Activated naive CD4-positive, alpha-beta T cell treated with anti-CD3 and anti-CD28 coated beads, Interleukin-2, amount 10 ng/mL, durations not matched to agents 7 days and 5 days (primary cell): ENCODE measurements around the gene TRIM67.
"Not testable (repeated sequence)": the region's sequence is repeated elsewhere in the genome, so short reads cannot be mapped to it uniquely, and the experiment has no call there.

Experiments used
- CTCF ChIA-PET: fragments of 350-600 bp; sonication (Branson Sonifier 250); formaldehyde crosslinking; loops from one replicate; lab custom pipeline; 2021; ENCODE audit warnings: antibody characterized with exemption; lab: Charles Lee
- DNase-seq: peaks from one replicate; pipeline ENCODE4 v3.0.0-alpha.2; 2020
- H3K27ac Mint-ChIP-seq: one replicate; pipeline ENCODE4 v1.8.0; 2021; ENCODE audit warnings: mild to moderate bottlenecking, moderate library complexity, mixed read lengths
- H3K27me3 Mint-ChIP-seq: one replicate; pipeline ENCODE4 v1.8.0; 2021; ENCODE audit warnings: mild to moderate bottlenecking, mixed read lengths
- H3K36me3 Mint-ChIP-seq: one replicate; pipeline ENCODE4 v1.8.0; 2021; ENCODE audit warnings: mixed read lengths
- H3K4me1 Mint-ChIP-seq: one replicate; pipeline ENCODE4 v1.8.0; 2021; ENCODE audit warnings: mixed read lengths
- H3K4me3 Mint-ChIP-seq: one replicate; pipeline ENCODE4 v1.8.0; 2021; ENCODE audit warnings: mild to moderate bottlenecking, moderate library complexity, mixed read lengths
- H3K9me3 Mint-ChIP-seq: one replicate; pipeline ENCODE4 v1.8.0; 2021; ENCODE audit warnings: mixed read lengths

TRIM67 gene

DNA sequence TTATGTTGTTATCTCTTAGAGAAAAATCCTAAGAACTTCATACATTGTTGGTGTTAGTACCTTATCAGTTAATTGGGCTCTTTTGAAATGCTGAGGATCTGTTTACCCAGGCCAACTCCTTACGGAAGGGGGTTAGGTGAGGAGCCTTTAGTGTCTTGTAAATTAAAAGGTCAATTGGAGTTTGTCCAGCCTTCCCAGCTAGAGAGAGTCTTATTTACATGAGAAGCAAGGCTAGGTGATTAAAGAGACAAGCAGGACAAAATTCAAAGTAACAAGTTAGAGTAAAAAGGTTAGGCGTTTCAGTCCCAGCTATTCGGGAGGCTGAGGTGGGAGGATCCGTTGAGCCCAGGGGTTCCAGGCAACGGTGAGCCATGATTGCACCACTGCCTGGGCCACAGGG is 50.4 kb downstream of the TRIM67 start:
- Mint-ChIP-seq H3K27me3 (peaks cover 42% of the 10 kb centered on the region), H3K4me1 (peaks cover 10% of the 10 kb centered on the region)
- CTCF ChIA-PET, result interaction anchor here (1.4 to 2.2 kb wide), 3 partner anchors 292 to 415 kb away, joined by 4 to 8 read pairs (median 7); no protein-coding TSS in a partner anchor
- DNase-seq, H3K9me3 Mint-ChIP-seq, H3K27ac Mint-ChIP-seq, H3K36me3 Mint-ChIP-seq, H3K4me3 Mint-ChIP-seq: not testable (repeated sequence)

DNA sequence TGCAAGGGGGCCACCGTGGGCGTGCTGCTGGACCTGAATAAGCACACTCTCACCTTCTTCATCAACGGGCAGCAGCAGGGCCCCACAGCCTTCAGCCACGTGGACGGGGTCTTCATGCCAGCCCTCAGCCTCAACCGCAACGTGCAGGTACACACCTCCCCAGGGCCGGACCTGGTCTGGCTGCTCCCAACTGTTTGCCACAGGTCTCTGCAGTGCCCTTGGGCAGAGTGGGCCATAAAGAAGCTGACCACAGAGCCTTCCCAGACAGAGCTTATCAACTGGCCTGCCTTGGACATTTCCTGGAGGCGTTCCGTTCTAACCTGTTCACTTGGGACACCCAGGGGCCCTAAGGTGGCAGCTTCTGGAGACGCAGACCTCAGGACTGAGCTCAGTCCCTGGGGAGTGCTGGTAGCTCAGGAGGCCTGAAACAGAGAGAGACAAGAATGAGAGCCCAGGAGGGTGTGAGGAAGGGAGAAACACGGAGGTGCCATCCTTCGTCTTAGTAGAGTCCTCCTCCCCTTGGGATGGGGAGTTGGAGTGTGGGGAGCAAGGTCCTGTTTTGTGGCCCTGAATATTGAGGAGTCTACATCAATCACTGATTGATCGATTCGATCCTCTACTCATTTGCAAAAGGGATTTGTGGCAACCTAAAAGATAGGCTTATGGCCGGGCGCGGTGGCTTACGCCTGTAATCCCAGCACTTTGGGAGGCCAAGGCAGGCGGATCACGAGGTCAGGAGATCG is 52.1 kb downstream of the TRIM67 start:
- CTCF ChIA-PET, result no interaction called here
- no peak overlapping the region for H3K27ac Mint-ChIP-seq
- no peak overlapping the region for H3K4me3 Mint-ChIP-seq
- peaks cover 49% of the 10 kb centered on the region for H3K27me3 Mint-ChIP-seq
- no peaks in the 10 kb centered on the region for H3K9me3 Mint-ChIP-seq
- H3K4me1 Mint-ChIP-seq, result peaks cover 10% of the 10 kb centered on the region
- no peak for DNase-seq
- no peaks in the 10 kb centered on the region for H3K36me3 Mint-ChIP-seq

DNA sequence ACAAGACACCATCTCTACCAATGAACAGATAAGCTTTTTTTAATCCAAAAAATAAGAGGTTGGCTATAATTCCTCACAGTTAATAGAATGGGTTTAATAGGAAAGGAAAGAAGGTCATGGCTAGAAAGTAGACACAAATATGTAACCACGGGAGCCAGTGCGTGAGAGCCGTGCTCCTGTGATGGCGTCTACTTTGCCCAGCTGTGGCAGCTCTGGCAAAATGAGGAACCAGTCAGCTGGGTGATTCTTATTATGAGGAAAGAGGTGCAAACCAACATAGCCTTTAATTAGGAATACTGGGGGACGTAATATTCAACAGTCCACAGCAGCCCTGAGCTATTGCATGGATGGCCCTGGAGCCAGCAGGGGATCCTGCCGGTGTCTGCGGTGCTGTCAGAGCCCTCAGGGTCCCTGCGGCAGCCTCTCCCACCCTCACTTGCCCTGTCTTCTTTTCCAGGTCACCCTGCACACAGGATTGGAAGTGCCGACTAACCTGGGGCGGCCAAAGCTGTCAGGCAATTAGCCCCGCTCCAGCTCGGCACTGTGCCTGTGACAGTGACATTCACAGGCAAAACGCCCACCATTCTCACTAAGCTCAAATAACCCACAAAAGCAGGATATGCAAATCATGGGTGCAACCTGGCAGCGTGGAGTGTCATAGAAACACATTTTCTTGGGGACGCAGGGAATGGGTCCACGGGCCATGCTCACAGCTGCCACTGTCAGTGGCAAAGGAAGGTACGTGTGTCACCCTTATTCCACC is 53.2 kb downstream of the TRIM67 start:
- Mint-ChIP-seq H3K9me3 (no peaks in the 10 kb centered on the region), H3K4me1 (peaks cover 10% of the 10 kb centered on the region), H3K27me3 (peaks cover 49% of the 10 kb centered on the region), H3K36me3 (no peaks in the 10 kb centered on the region), H3K27ac (no peak overlapping the region), H3K4me3 (no peak overlapping the region)
- no peak for DNase-seq
- CTCF ChIA-PET, result interaction anchor here (0.8 to 1.0 kb wide), 2 partner anchors 81 to 123 kb away, joined by 3 to 4 read pairs; no protein-coding TSS in a partner anchor

DNA sequence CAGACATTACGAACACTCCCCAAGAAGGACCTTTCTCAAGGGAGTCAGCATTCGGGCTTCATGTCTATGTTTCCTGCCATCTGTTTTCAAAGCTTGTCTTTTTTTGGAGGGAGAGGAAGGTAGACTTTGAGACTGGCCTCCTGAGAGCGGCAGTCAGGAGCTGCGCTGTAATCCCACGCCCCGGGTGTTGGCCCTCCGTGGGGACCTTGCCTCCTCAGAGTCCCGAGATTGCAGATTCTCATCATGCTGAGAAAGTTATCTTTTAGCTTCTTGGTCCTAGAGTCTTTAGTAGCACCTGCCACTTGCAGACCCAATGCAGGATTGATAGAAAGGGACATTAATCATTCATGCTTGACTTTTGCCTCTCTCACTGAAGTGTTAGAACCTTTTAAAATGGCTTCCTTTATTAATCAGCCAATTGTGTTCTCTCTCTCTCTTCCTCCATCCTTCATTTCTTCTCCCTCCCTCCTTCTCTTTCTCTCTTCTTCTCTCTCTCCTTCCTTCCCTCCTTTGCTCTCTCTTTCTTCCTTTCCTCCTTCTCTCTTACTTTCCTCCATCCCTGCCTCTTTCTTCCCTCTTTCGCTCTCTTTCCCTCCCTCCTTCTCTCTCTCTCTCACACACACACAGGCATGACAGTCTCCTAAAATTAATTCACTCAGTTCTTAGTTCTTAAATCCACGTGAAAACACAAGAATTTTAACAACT is 54.0 kb downstream of the TRIM67 start:
- no peaks in the 10 kb centered on the region for H3K9me3 Mint-ChIP-seq
- CTCF ChIA-PET, result interaction anchor here (1.0 kb wide), 1 partner anchor 80 kb away, joined by 3 read pairs; no protein-coding TSS in a partner anchor
- H3K27ac Mint-ChIP-seq, result no peak overlapping the region
- DNase-seq, result no peak
- H3K4me3 Mint-ChIP-seq, result no peak overlapping the region
- H3K4me1 Mint-ChIP-seq, result peaks cover 10% of the 10 kb centered on the region
- no peaks in the 10 kb centered on the region for H3K36me3 Mint-ChIP-seq
- H3K27me3 Mint-ChIP-seq, result peaks cover 49% of the 10 kb centered on the region

DNA sequence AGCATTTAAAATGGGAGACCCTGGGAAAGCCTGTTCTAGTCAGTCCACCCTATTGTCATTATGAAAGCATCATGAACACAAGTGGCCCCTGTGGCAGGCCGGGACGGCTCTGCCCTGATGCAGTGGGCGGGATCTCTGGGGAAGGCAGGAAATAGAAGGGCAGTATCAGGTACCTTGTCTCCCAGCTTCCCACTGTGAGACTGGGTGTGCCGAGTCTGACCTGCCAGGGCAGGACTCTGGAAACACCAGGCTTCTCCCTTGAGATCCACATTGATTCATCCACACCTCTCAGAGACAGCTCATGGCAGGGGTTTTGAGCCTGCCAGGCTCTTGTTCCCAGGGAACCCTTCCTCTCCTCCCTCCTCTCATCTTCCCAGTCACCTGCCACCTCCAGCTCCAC is 54.6 kb downstream of the TRIM67 start:
- no peak overlapping the region for H3K4me3 Mint-ChIP-seq
- no peak for DNase-seq
- no peaks in the 10 kb centered on the region for H3K36me3 Mint-ChIP-seq
- no peak overlapping the region for H3K27ac Mint-ChIP-seq
- no peaks in the 10 kb centered on the region for H3K9me3 Mint-ChIP-seq
- H3K27me3 Mint-ChIP-seq, result peaks cover 46% of the 10 kb centered on the region
- H3K4me1 Mint-ChIP-seq, result peaks cover 9% of the 10 kb centered on the region
- CTCF ChIA-PET, result no interaction called here

DNA sequence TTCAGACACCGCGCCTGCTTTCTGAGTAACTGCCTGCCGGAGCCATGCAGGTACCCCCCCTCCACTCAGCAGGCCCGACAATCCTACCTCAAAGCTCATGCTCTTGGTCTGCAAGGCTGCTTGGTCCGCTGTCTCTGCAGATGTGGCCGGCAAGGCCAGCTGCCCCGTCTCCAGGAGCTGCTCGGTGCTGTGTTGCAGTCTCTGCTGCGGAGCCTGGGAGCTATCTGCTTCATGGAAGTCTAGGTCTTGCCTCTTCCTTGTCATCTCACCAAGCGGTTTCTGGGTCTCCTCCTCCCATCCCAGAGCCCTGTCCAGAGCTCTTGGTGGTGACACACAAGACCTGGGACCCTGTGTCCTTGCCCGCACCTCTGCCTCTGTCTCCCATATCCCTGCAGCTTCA is 55.2 kb downstream of the TRIM67 start:
- CTCF ChIA-PET, result no interaction called here
- Mint-ChIP-seq H3K36me3 (no peaks in the 10 kb centered on the region), H3K4me1 (peaks cover 4% of the 10 kb centered on the region), H3K27me3 (peaks cover 45% of the 10 kb centered on the region), H3K9me3 (no peaks in the 10 kb centered on the region), H3K4me3 (no peak overlapping the region), H3K27ac (no peak overlapping the region)
- no peak for DNase-seq

DNA sequence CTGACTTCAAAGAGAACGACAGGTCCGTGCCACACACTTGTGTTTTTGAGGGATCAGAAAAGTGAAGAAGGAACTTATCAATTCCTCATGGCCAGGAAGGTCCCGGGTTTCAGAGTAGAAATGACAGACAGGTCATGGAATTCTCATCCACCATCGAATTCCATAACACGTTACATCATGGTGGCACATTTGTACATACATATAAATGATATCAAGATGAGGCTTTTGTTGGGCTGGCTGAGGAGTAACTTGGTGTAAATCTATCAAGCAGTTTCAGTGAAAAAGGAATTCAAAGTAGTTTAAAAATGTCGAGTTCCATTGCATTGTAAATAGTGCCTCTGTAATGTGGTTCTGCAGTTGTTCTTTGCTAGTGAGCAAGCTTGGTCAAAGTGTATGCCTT is 56.2 kb downstream of the TRIM67 start:
- Mint-ChIP-seq H3K36me3 (peaks cover 4% of the 10 kb centered on the region), H3K27ac (no peak overlapping the region), H3K4me1 (peaks cover 4% of the 10 kb centered on the region), H3K4me3 (no peak overlapping the region), H3K27me3 (peaks cover 37% of the 10 kb centered on the region), H3K9me3 (no peaks in the 10 kb centered on the region)
- no peak for DNase-seq
- CTCF ChIA-PET, result no interaction called here

DNA sequence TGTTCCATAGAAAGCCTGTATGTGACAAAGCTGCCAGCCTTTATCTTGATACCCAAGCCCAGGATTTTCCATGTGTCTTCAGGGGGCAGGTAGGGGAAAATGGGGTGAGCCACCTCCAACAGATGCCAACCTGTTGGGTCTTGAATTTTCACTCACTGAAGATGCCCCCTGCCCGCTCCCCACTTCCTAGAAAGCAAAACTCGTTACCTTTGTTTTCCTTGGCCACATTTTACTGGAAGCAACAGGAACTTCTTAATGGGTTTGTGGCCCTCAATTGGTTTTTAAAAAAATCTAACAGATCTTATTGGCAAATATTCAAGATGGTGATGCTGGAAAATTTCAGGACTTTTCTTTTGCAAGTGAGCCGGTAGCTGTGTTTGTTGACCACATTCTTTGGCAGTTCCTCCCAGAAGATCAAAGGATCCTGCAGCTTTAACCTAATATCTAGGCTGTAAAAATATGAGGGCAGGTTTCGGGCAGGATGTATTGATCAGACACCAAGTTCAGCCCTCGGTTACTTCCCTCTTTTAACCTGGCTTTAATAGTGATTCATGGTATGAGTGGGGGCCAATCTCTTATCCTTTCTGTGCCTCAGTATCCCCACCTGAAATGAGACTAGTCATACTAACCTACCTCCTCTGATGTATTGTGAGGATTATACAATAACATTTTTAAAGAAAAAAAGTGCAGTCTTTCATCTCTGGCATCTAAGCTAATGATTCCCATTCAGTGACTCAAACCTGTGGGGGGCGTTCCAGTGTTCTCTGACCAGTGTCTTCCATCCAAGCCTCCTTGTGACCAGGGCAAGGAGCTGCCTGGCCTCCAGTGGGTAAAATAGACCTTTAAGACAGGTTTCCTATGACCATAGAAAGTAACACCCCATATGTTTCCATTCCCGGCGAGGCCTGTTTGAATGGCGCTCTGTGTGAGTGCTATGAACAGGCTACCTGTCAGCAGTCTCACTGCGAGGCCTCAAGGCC is 57.9 kb downstream of the TRIM67 start:
- H3K4me3 Mint-ChIP-seq, result no peak overlapping the region
- H3K27ac Mint-ChIP-seq, result peak overlapping the region; percentile 52
- DNase-seq, result no peak
- CTCF ChIA-PET, result interaction anchor here (1.1 kb wide), 1 partner anchor 10 kb away, joined by 3 read pairs; no protein-coding TSS in a partner anchor
- H3K36me3 Mint-ChIP-seq, result peaks cover 11% of the 10 kb centered on the region
- H3K9me3 Mint-ChIP-seq, result no peaks in the 10 kb centered on the region
- H3K27me3 Mint-ChIP-seq, result peaks cover 27% of the 10 kb centered on the region
- peaks cover 4% of the 10 kb centered on the region for H3K4me1 Mint-ChIP-seq

DNA sequence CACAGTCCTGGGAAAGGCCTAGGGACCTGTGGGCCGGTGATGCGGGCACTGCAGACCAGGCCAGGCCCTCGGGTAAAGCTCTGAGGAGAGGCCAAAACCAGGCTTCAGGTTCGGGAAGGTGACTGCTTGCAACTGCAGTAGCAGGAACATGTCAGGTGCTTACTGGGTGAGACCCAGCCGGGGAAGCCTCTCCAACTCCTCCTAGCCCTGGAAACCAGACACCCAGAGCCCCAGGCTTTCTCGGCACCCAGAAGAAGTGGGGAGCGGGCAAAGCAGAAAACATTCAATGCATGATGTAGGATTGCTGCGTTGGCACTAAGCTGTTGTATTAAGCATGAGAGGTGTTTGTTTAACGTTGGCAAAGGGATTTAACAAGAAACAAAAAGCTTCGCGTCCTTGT is 58.9 kb downstream of the TRIM67 start:
- no peak overlapping the region for H3K4me3 Mint-ChIP-seq

DNA sequence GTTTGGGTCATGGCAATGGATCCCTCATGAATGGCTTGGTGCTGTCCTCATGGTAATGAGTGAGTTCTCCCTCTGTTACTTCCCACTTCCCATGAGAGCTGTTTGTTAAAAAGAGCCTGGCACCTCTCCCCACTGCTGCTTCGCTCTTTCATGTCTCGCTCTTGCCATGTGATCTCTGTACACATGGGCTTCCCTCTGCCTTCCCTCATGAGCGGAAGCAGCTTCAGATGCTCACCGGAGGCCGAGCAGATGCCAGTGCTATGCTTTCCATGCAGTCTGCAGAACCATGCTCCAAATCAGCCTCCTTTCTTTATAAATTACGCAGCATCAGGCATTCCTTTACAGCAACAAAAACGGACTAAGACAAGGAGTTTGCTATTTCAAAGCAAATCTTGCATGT is 64.3 kb downstream of the TRIM67 start:
- Mint-ChIP-seq H3K27me3 (no peaks in the 10 kb centered on the region), H3K4me1 (no peaks in the 10 kb centered on the region), H3K4me3 (no peak overlapping the region), H3K36me3 (peaks cover 42% of the 10 kb centered on the region), H3K27ac (no peak overlapping the region), H3K9me3 (no peaks in the 10 kb centered on the region)
- DNase-seq, result no peak
- CTCF ChIA-PET, result no interaction called here

More for the DNA sequence above, 58.9 kb downstream of the TRIM67 start:
- Mint-ChIP-seq H3K36me3 (peaks cover 20% of the 10 kb centered on the region), H3K4me1 (no peaks in the 10 kb centered on the region), H3K27me3 (peaks cover 20% of the 10 kb centered on the region), H3K9me3 (no peaks in the 10 kb centered on the region), H3K27ac (no peak overlapping the region)
- CTCF ChIA-PET, result interaction anchor here (1.1 kb wide), 1 partner anchor 9 kb away, joined by 3 read pairs; no protein-coding TSS in a partner anchor
- DNase-seq, result no peak

DNA sequence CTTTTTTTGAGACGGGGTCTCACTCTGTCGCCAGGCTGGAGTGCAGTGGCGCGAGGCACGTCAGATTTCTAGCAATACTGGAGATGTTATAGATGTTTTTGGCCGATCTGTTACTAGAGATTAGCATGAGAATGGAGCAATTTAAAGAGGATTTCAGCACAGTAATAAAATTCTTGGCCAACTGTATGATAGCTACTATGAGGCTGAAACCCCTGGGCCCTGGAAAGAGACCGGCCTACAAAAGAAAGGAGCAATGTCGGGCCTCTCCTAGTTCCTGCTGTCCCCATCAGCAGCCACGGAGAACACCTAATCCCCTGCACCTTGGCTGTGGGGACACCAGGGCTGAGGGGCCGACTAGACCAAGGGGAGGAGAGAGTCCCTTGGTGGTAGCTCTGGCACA is 69.7 kb downstream of the TRIM67 start:
- peaks cover 11% of the 10 kb centered on the region for H3K4me1 Mint-ChIP-seq
- no peaks in the 10 kb centered on the region for H3K27me3 Mint-ChIP-seq
- no peak for DNase-seq
- no peak overlapping the region for H3K4me3 Mint-ChIP-seq
- CTCF ChIA-PET, result no interaction called here
- no peaks in the 10 kb centered on the region for H3K9me3 Mint-ChIP-seq
- peaks cover 34% of the 10 kb centered on the region for H3K36me3 Mint-ChIP-seq
- no peak overlapping the region for H3K27ac Mint-ChIP-seq

DNA sequence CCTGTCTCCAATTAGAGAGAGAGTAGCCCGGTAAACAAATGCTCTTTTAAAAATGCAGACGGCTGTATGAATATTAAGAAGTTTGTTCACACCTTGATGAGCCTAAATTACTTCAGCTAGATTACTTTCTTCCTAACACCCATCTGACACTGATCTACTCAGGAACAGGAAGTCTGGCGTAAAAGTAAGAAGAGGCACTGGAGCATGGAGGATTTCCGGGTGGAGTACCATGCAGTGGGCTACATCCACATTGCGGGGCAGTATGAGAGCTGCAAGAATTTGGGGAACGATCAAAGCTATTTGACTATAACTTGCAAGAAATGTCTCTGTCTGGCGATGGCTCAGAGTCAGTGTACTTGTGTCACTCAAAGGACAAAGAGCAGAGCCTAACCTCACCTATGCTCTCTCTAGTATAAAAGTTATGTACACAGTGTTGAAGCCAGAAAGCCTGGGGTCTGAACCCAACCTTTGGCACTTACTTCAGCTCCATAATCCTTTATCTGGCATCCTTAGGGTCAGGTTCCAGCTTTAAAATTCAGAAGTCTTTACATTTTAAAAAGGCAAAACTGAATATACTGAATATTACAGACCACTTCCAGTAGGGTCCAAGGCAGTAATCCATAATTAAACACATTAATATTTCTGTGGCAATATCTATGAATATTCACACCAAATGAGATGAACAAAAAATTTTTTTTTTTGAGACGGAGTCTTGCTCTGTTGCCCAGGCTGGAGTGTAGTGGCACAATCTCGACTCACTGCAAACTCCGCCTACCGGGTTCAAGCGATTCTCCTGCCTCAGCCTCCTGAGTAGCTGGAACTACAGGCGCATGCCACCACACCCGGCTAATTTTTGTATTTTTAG is 71.2 kb downstream of the TRIM67 start:
- DNase-seq, result no peak
- no peaks in the 10 kb centered on the region for H3K27me3 Mint-ChIP-seq
- H3K4me3 Mint-ChIP-seq, result no peak overlapping the region
- no peaks in the 10 kb centered on the region for H3K9me3 Mint-ChIP-seq
- H3K4me1 Mint-ChIP-seq, result peaks cover 20% of the 10 kb centered on the region
- H3K36me3 Mint-ChIP-seq, result peaks cover 34% of the 10 kb centered on the region
- H3K27ac Mint-ChIP-seq, result no peak overlapping the region
- CTCF ChIA-PET, result interaction anchor here (0.6 to 1.0 kb wide), 2 partner anchors 10 to 304 kb away, joined by 4 read pairs; no protein-coding TSS in a partner anchor
